HG02840 (cell line): Measurements from ENCODE around the gene MTX1.

Experiments used
- ATAC-seq: cut with Tn5 transposase; IDR thresholded peaks from one replicate; pipeline ENCODE4 v1.9.1; 2021; ENCODE audit warnings: mild to moderate bottlenecking, moderate library complexity, moderate number of reproducible peaks; ENCODE audit not compliant: unreplicated experiment, low FRiP score

Gene MTX1

GRCh38 chr1:155255243-155256007 is 46.9 kb downstream of the MTX1 start, which contains the start of gene ENTREP3:
Gene ENTREP3, minus strand, starts transcription at chr1:155255483. Its CDS starts 606 bp downstream, at chr1:155254877.
- ATAC-seq: no peak

- no peak for ATAC-seq
These were observed 47.8 kb downstream of the MTX1 start for GRCh38 chr1:155256058-155256852.

DNA sequence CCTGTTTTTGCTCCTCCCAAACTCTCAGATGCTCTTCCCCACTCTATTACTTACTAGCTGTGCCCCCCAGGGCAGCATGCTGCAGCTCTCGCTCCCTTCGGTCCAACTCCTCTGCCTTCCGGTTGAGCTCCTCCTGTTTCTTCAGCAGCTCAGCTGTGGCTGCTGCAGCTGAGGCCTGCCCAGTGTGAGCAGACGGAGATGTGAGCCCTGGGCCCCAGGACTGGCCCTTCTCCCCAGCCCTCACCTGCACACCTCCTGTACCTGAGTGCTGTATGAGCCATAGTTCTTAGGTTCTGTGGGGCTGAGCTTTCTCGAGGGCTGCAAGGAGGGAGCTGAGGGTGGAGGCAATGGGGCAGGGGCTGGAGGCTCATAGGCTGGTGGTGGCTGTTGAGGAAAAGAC is 51.8 kb downstream of the MTX1 start:
- ATAC-seq: no peak

DNA sequence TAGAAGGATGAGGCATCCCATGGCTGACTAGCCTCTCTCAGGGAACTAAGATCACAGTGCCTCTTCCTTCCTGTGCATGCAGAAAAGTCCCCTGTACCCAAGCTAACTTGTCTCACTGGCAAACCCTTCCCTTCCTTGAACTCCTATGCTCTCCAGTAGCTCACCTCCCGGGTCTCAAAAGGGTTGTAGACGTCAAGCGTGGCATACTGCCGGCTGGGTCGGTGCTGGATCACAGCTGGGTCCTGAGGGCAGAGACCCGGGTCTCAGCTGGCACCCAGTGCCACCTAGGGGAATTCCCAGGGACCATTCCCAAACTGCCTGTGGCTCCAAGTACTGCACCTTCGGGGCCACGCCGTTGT is 53.0 kb downstream of the MTX1 start:
- no peak for ATAC-seq

GRCh38 chr1:155261852-155262673 is 53.6 kb downstream of the MTX1 start, which contains the start of gene SCAMP3:
Gene SCAMP3, minus strand, starts transcription at chr1:155262360. Its CDS starts 209 bp downstream, at chr1:155262151.
- ATAC-seq: peak; percentile 88

DNA sequence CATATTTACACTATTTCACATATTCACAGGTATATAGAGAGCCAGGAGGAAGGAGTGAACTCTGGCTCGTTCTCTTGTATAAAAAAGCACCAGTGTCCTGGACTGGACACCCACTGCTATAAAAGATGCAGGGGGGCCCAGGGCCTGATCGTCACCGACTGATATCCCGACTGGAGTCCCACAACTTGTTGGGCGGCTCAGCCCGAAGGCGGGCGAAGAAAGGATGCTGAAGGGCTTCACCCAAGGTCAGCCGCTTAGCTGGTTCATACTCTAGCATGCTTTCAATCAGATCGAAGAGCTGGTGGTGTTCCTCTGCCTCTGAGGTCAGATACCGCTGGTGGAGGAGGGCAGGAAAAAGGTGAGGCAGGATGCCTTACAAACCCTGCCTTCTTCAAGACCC is 54.6 kb downstream of the MTX1 start:
- ATAC-seq: no peak
